A549 (cell line): ENCODE data around the gene INTS15. TPM values are rescaled to one million over a fixed set of nuclear protein-coding genes. Genes with fewer than 3 reads are reported as not detected.

ENCODE experiments used
- ATAC-seq, 2 experiments: fragments of 200-7000 bp in 1 of 2; fragments of >200 bp in 1 of 2; cut with Nextera tagmentation in 1 of 2; cut with Tn5 transposase in 1 of 2; 3 replicates each; pipeline versions ENCODE4 v1.8.0 to v1.9.1; 2018 to 2020; ENCODE audit warnings: mild to moderate bottlenecking in 1 of 2, moderate library complexity in 1 of 2
- CTCF ChIA-PET: fragments of 300-600 bp; sonication (Branson Sonifier 250); formaldehyde crosslinking; extraction: SDS; loops from one replicate; lab custom pipeline; 2021; ENCODE audit warnings: antibody characterized with exemption, inconsistent platforms; lab: Yijun Ruan, JAX
- POLR2A ChIA-PET: fragments of 350-600 bp; formaldehyde crosslinking; extraction: SDS; loops from one replicate; lab custom pipeline; 2021; ENCODE audit warnings: antibody characterized with exemption, inconsistent platforms; lab: Yijun Ruan, JAX
- DNase-seq, 2 experiments: peaks; one replicate each; pipeline versions ENCODE4 v3.0.0 to v3.0.0-alpha.2; 2011 to 2016; ENCODE audit warnings: low read depth in 1 of 2, low spot score in 1 of 2
- FAIRE-seq: peaks from 2 replicates; lab custom pipeline; 2011; peaks lifted over from hg19 to GRCh38; lab: Jason Lieb, UNC
- H3K27ac ChIP-seq, 2 experiments: fragments of >200 bp; sonication (Bioruptor Twin); formaldehyde crosslinking; 3 replicates each; pipeline ENCODE4 v1.5.1; 2016 to 2017
- H3K4me1 ChIP-seq: fragments of >200 bp; sonication (Bioruptor Twin); formaldehyde crosslinking; 3 replicates; pipeline ENCODE4 v1.6.1; 2016
- H3K4me2 ChIP-seq: fragments of >200 bp; sonication (Bioruptor Twin); formaldehyde crosslinking; 3 replicates; pipeline ENCODE4 v1.6.1; 2016
- H3K4me3 ChIP-seq: fragments of >200 bp; sonication (Bioruptor Twin); formaldehyde crosslinking; 3 replicates; pipeline ENCODE4 v1.5.1; 2016
- H3K9me3 ChIP-seq: fragments of >200 bp; sonication (Bioruptor Twin); formaldehyde crosslinking; 3 replicates; pipeline ENCODE4 v1.6.1; 2016
- CBX8 ChIP-seq: fragments of 200-600 bp; sonication (generic); IDR thresholded peaks from 2 replicates; pipeline ENCODE4 v1.6.1; 2016
- CEBPB ChIP-seq, 2 experiments: fragments of >200 bp in 1 of 2; sonication (Bioruptor Twin) in 1 of 2; formaldehyde crosslinking in 1 of 2; IDR thresholded peaks; 2 replicates each; pipeline ENCODE4 v1.6.1; 2012 to 2016
- CHD2 ChIP-seq: fragments of 150-350 bp; IDR thresholded peaks from 2 replicates; pipeline ENCODE4 v1.6.1; 2014; ENCODE audit warnings: low read length; ENCODE audit not compliant: partially characterized antibody
- CHD4 ChIP-seq: fragments of 200-600 bp; sonication (generic); IDR thresholded peaks from 2 replicates; pipeline ENCODE4 v1.6.1; 2016; ENCODE audit warnings: antibody characterized with exemption, mild to moderate bottlenecking, borderline replicate concordance
- EHF ChIP-seq: fragments of 250-450 bp; sonication (Bioruptor Pico); IDR thresholded peaks from 2 replicates; pipeline ENCODE4 v1.5.0; 2020; ENCODE audit warnings: mild to moderate bottlenecking
- EHMT2 ChIP-seq: fragments of 200-600 bp; sonication (generic); IDR thresholded peaks from 2 replicates; pipeline ENCODE4 v1.6.1; 2016; ENCODE audit warnings: antibody characterized with exemption, low read depth, mild to moderate bottlenecking, moderate library complexity
- ESRRA ChIP-seq: fragments of 150-350 bp; IDR thresholded peaks from 2 replicates; pipeline ENCODE4 v1.6.1; 2014; ENCODE audit warnings: mild to moderate bottlenecking, low read length, borderline replicate concordance
- FOXS1 ChIP-seq: fragments of 250-450 bp; sonication (Bioruptor Pico); IDR thresholded peaks from 2 replicates; pipeline ENCODE4 v1.5.0; 2020; ENCODE audit warnings: mild to moderate bottlenecking, moderate library complexity
- GATA3 ChIP-seq: IDR thresholded peaks from 2 replicates; pipeline ENCODE4 v1.6.1; 2012; ENCODE audit warnings: borderline replicate concordance
- HEYL ChIP-seq: fragments of 250-450 bp; sonication (Bioruptor Pico); IDR thresholded peaks from 2 replicates; pipeline ENCODE4 v1.8.0; 2021; ENCODE audit warnings: mild to moderate bottlenecking, moderate library complexity
- HOXA7 ChIP-seq: fragments of 250-450 bp; sonication (Bioruptor Pico); IDR thresholded peaks from 2 replicates; pipeline ENCODE4 v1.5.0; 2020; ENCODE audit warnings: mild to moderate bottlenecking, moderate library complexity
- HOXB13 ChIP-seq: fragments of 250-450 bp; sonication (Bioruptor Pico); IDR thresholded peaks from 2 replicates; pipeline ENCODE4 v1.5.0; 2020; ENCODE audit warnings: low read depth, mild to moderate bottlenecking, moderate library complexity
- JUN ChIP-seq, 2 experiments: fragments of >200 bp; sonication (Bioruptor Twin); formaldehyde crosslinking; IDR thresholded peaks; 2 replicates in 1 of 2; 3 replicates in 1 of 2; pipeline ENCODE4 v1.6.1; 2016 to 2017
- JUNB ChIP-seq: fragments of >200 bp; sonication (Bioruptor Twin); formaldehyde crosslinking; IDR thresholded peaks from 2 replicates; pipeline ENCODE4 v1.6.1; 2016
- KDM5A ChIP-seq: fragments of 200-600 bp; sonication (generic); IDR thresholded peaks from 2 replicates; pipeline ENCODE4 v1.6.1; 2016; ENCODE audit warnings: antibody characterized with exemption, mild to moderate bottlenecking
- NR3C1 ChIP-seq: fragments of >200 bp; sonication (Bioruptor Twin); formaldehyde crosslinking; IDR thresholded peaks from 3 replicates; pipeline ENCODE4 v1.6.1; 2017
- RCOR1 ChIP-seq: fragments of 150-350 bp; IDR thresholded peaks from 2 replicates; pipeline ENCODE4 v1.6.1; 2014; ENCODE audit warnings: antibody characterized with exemption, low read length, low read depth
- RFX5 ChIP-seq: fragments of 450-650 bp; IDR thresholded peaks from 2 replicates; pipeline ENCODE4 v1.7.1; 2014; ENCODE audit warnings: antibody characterized with exemption, mild to moderate bottlenecking, moderate library complexity
- SMC3 ChIP-seq: fragments of >200 bp; sonication (Bioruptor Twin); formaldehyde crosslinking; IDR thresholded peaks from 3 replicates; pipeline ENCODE4 v1.6.1; 2018; ENCODE audit warnings: inconsistent platforms
- SREBF2 ChIP-seq: fragments of 450-650 bp; IDR thresholded peaks from 2 replicates; pipeline ENCODE4 v1.6.1; 2014; ENCODE audit warnings: mild to moderate bottlenecking, moderate library complexity
- TP53 ChIP-seq: fragments of 250-450 bp; sonication (Bioruptor Pico); IDR thresholded peaks from 2 replicates; pipeline ENCODE4 v1.5.0; 2021; ENCODE audit warnings: mild to moderate bottlenecking, moderate library complexity
- ZC3H11A ChIP-seq: fragments of 450-650 bp; IDR thresholded peaks from 2 replicates; pipeline ENCODE4 v1.6.1; 2014; ENCODE audit warnings: antibody characterized with exemption, mild to moderate bottlenecking
- ZFP36 ChIP-seq: fragments of 450-650 bp; IDR thresholded peaks from 2 replicates; pipeline ENCODE4 v1.6.1; 2014; ENCODE audit warnings: borderline replicate concordance; ENCODE audit not compliant: partially characterized antibody
- WGBS: methylation state at CpG from one replicate; pipeline ENCODE4 v1.1.6; 2017; ENCODE audit errors: missing lambda C conversion rate; 5-methylcytosine and 5-hydroxymethylcytosine counted together
- polyA plus RNA-seq, 4 experiments: library from polyadenylated mRNA; depleted of rRNA in 3 of 4; stranded (reverse); fragments of >200 nt; fragmentation: RNase III in 1 of 4; extraction: RNeasy Plus Mini Kit Qiagen cat#74134 plus additional on column Dnase treatment in 1 of 4; gene quantifications; 2 replicates in 3 of 4; 3 replicates in 1 of 4; pipeline ENCODE4 v1.2.3, GENCODE V29; 2011 to 2017
- TF ChIP-seq, protein P1 (sequence below): fragments of 250-450 bp; sonication (Bioruptor Pico); IDR thresholded peaks from 2 replicates; pipeline ENCODE4 v1.5.0; 2020; ENCODE audit warnings: low read depth, mild to moderate bottlenecking, moderate library complexity
- TF ChIP-seq, protein P2 (sequence below): fragments of 450-650 bp; IDR thresholded peaks from 2 replicates; pipeline ENCODE4 v1.6.1; 2014; ENCODE audit warnings: antibody characterized with exemption
- TF ChIP-seq, protein P3 (sequence below): IDR thresholded peaks from 2 replicates; pipeline ENCODE4 v1.6.1; 2012
- TF ChIP-seq, protein P4 (sequence below): fragments of 200-600 bp; sonication (generic); IDR thresholded peaks from 2 replicates; pipeline ENCODE4 v1.6.1; 2016; ENCODE audit warnings: antibody characterized with exemption, mild to moderate bottlenecking, moderate library complexity
- TF ChIP-seq, protein P5 (sequence below): fragments of >200 bp; sonication (Bioruptor Twin); formaldehyde crosslinking; IDR thresholded peaks from 3 replicates; pipeline ENCODE4 v1.5.1; 2016
- TF ChIP-seq, protein P6 (sequence below): IDR thresholded peaks from 2 replicates; pipeline ENCODE4 v1.6.1; 2012

The INTS15 gene
- polyA plus RNA-seq, 2 of the 4 experiments (the other 2 are of a cell fraction): 14.7 to 23.4 TPM

DNA sequence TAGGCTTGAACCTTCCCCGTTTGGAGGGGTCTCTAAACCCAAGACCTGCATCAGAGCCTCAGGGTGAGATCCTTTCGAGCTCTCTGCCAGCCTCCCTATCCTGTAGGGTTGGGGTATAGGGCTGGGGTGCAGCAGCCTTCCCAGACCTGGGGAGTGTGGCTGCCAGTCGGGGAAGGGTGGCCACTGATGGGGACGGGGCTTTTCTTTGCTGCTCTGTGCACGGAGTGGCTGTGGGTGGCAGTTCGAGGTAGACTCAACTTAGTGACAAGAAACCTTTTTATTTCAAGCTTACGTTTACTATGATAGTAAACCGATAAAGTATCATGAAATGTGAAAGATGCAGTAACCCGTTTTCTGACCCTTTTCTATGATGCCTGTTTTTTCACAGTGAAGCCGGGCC lies 60.3 kb downstream of the INTS15 start (continued):
- TF ChIP-seq SMC3 (no peak), CHD4 (no peak), NR3C1 (no peak)
- TF ChIP-seq, all 56 proteins: peak for 0

DNA sequence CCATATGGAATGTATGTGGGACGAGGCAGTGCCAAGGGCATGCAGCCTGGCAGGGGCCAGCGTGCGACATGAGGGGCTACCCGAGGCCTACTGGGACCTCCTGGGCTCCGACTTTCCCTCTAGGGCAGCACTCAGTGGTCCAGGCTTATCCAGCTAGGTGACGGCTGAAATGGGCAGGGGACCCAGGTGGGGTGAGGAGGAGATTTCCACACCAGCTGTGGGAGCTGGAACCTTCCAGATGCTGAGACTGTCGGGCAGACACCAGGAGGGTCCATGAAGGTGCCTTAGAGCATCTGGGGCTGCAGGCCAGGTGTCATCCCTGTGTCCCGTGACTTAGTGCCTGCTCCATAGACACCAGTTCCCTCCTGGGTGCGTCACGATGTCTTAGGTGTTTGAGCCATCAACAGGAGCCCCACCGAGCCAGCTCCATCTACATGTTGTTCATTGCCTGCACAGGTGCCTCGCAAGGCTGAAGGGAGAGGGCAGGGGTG lies 60.7 kb downstream of the INTS15 start:
- Histone ChIP-seq H3K4me1 (no peaks in the 10 kb centered on the region), H3K9me3 (peaks cover 35% of the 10 kb centered on the region; the same call in 2 of the 3 replicates), H3K4me3 (no peak overlapping the region), H3K27ac (no peak overlapping the region), H3K4me2 (no peak overlapping the region)
- TF ChIP-seq FOXS1 (CRISPR knock-in tag) (no peak), HOXA7 (no peak), CHD4 (no peak), HEYL (no peak), RCOR1 (no peak), ZFP36 (no peak), GATA3 (no peak), EHMT2 (no peak), SREBF2 (no peak), CHD2 (no peak), KDM5A (no peak)
- TF ChIP-seq, protein P1, sequence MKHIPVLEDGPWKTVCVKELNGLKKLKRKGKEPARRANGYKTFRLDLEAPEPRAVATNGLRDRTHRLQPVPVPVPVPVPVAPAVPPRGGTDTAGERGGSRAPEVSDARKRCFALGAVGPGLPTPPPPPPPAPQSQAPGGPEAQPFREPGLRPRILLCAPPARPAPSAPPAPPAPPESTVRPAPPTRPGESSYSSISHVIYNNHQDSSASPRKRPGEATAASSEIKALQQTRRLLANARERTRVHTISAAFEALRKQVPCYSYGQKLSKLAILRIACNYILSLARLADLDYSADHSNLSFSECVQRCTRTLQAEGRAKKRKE (CRISPR knock-in tag): no peak
- TF ChIP-seq, protein P2, sequence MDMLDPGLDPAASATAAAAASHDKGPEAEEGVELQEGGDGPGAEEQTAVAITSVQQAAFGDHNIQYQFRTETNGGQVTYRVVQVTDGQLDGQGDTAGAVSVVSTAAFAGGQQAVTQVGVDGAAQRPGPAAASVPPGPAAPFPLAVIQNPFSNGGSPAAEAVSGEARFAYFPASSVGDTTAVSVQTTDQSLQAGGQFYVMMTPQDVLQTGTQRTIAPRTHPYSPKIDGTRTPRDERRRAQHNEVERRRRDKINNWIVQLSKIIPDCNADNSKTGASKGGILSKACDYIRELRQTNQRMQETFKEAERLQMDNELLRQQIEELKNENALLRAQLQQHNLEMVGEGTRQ: no peak
- TF ChIP-seq, protein P3, sequence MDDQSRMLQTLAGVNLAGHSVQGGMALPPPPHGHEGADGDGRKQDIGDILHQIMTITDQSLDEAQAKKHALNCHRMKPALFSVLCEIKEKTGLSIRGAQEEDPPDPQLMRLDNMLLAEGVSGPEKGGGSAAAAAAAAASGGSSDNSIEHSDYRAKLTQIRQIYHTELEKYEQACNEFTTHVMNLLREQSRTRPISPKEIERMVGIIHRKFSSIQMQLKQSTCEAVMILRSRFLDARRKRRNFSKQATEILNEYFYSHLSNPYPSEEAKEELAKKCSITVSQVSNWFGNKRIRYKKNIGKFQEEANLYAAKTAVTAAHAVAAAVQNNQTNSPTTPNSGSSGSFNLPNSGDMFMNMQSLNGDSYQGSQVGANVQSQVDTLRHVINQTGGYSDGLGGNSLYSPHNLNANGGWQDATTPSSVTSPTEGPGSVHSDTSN: no peak
- no peak for ATAC-seq
- CTCF ChIA-PET: interaction anchor here (1.3 kb wide), 1 partner anchor 39 kb away, joined by 3 read pairs; no protein-coding TSS in a partner anchor
- POLR2A ChIA-PET: no interaction called here
- FAIRE-seq: no peak
- WGBS: 95% methylated on average over 12 of the region's 12 CpGs
- no peak for DNase-seq

DNA sequence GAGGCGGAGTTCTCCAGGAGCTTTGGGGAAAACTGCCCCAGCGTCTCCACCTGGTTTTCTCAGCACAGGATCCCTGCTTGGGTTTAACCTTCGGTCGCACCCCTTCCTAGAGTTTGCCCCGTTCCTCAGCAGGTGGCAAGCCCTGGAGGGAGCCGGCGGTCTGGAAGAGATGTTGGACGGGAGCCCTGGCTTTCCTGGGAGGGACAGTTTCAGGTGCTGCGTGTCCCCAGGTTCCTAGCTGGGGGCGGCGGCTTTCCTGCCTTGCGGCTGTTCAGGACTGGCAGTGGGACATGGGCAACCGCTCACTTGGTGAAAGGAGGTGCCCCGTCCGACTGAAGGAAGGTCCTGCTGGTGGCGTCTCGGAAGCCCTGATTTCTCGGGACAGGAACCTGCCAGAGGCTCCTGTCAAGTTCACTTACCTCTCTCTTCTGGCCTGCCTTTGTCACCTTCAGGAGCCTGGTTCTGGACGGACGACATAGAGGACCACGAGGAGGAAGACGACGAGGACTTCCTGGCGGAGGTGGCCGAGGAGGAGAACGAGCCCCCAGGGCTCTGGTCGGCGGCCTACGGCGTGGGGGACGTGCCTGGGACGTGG lies 62.1 kb downstream of the INTS15 start:
- CTCF ChIA-PET: interaction anchor here (0.6 kb wide), 1 partner anchor 78 kb away, joined by 3 read pairs; no protein-coding TSS in a partner anchor
- DNase-seq: no peak
- Histone ChIP-seq H3K4me2 (no peak overlapping the region), H3K27ac (no peak overlapping the region), H3K4me3 (no peak overlapping the region), H3K4me1 (no peaks in the 10 kb centered on the region), H3K9me3 (peaks cover 43% of the 10 kb centered on the region)
- WGBS: 97% methylated on average over 29 of the region's 32 CpGs
- TF ChIP-seq ZC3H11A: no peak
- TF ChIP-seq JUNB: no peak
- TF ChIP-seq, protein P4, sequence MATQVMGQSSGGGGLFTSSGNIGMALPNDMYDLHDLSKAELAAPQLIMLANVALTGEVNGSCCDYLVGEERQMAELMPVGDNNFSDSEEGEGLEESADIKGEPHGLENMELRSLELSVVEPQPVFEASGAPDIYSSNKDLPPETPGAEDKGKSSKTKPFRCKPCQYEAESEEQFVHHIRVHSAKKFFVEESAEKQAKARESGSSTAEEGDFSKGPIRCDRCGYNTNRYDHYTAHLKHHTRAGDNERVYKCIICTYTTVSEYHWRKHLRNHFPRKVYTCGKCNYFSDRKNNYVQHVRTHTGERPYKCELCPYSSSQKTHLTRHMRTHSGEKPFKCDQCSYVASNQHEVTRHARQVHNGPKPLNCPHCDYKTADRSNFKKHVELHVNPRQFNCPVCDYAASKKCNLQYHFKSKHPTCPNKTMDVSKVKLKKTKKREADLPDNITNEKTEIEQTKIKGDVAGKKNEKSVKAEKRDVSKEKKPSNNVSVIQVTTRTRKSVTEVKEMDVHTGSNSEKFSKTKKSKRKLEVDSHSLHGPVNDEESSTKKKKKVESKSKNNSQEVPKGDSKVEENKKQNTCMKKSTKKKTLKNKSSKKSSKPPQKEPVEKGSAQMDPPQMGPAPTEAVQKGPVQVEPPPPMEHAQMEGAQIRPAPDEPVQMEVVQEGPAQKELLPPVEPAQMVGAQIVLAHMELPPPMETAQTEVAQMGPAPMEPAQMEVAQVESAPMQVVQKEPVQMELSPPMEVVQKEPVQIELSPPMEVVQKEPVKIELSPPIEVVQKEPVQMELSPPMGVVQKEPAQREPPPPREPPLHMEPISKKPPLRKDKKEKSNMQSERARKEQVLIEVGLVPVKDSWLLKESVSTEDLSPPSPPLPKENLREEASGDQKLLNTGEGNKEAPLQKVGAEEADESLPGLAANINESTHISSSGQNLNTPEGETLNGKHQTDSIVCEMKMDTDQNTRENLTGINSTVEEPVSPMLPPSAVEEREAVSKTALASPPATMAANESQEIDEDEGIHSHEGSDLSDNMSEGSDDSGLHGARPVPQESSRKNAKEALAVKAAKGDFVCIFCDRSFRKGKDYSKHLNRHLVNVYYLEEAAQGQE: no peak
- TF ChIP-seq JUN (IDR thresholded peaks at IDR 0.05): no peak
- TF ChIP-seq, protein P5, sequence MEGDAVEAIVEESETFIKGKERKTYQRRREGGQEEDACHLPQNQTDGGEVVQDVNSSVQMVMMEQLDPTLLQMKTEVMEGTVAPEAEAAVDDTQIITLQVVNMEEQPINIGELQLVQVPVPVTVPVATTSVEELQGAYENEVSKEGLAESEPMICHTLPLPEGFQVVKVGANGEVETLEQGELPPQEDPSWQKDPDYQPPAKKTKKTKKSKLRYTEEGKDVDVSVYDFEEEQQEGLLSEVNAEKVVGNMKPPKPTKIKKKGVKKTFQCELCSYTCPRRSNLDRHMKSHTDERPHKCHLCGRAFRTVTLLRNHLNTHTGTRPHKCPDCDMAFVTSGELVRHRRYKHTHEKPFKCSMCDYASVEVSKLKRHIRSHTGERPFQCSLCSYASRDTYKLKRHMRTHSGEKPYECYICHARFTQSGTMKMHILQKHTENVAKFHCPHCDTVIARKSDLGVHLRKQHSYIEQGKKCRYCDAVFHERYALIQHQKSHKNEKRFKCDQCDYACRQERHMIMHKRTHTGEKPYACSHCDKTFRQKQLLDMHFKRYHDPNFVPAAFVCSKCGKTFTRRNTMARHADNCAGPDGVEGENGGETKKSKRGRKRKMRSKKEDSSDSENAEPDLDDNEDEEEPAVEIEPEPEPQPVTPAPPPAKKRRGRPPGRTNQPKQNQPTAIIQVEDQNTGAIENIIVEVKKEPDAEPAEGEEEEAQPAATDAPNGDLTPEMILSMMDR: no peak
- TF ChIP-seq EHF (CRISPR knock-in tag): no peak
- TF ChIP-seq HOXB13 (CRISPR knock-in tag): no peak
- no peak for TF ChIP-seq CBX8
- no peak for TF ChIP-seq RCOR1
- TF ChIP-seq RFX5: no peak
- no peak for TF ChIP-seq CEBPB (IDR thresholded peaks at IDR 0.05)
- TF ChIP-seq, protein P6, sequence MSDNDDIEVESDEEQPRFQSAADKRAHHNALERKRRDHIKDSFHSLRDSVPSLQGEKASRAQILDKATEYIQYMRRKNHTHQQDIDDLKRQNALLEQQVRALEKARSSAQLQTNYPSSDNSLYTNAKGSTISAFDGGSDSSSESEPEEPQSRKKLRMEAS: no peak
- no peak for TF ChIP-seq ESRRA
- TF ChIP-seq TP53: no peak
- no peak for TF ChIP-seq CHD2
- ATAC-seq: no peak
- no peak for FAIRE-seq
- POLR2A ChIA-PET: no interaction called here
